Smooth muscle cell (in vitro differentiated cells): ENCODE measurements around the gene OXSM. TPM values are rescaled to one million over a fixed set of nuclear protein-coding genes. Genes with fewer than 3 reads are reported as not detected.

Source experiments
- DNase-seq: peaks from one replicate; lab custom pipeline; 2025; ENCODE audit not compliant: unreplicated experiment; lab: John Stamatoyannopoulos, UW
- H2AFZ ChIP-seq: fragments of 200-600 bp; sonication (generic); 2 replicates; pipeline ENCODE4 v1.6.0; 2016; ENCODE audit warnings: antibody characterized with exemption, low read depth, mild to moderate bottlenecking
- H3F3A ChIP-seq: fragments of 200-600 bp; sonication (generic); 2 replicates; pipeline ENCODE4 v1.6.0; 2017; ENCODE audit warnings: antibody characterized with exemption, low read depth
- H3K27ac ChIP-seq: fragments of 200-600 bp; sonication (generic); 2 replicates; pipeline ENCODE4 v1.5.1; 2016; ENCODE audit warnings: low read depth, mild to moderate bottlenecking
- H3K27me3 ChIP-seq: fragments of 200-600 bp; sonication (generic); 2 replicates; pipeline ENCODE4 v1.6.1; 2016; ENCODE audit warnings: low read depth, mild to moderate bottlenecking
- H3K36me3 ChIP-seq: fragments of 200-600 bp; sonication (generic); 2 replicates; pipeline ENCODE4 v1.5.1; 2016; ENCODE audit warnings: low read depth
- H3K4me1 ChIP-seq: fragments of 200-600 bp; sonication (generic); 2 replicates; pipeline ENCODE4 v1.5.1; 2016; ENCODE audit warnings: low read depth
- H3K4me2 ChIP-seq: fragments of 200-600 bp; sonication (generic); 2 replicates; pipeline ENCODE4 v1.6.0; 2016; ENCODE audit warnings: mild to moderate bottlenecking
- H3K4me3 ChIP-seq: fragments of 200-600 bp; sonication (generic); 2 replicates; pipeline ENCODE4 v1.5.1; 2016; ENCODE audit warnings: mild to moderate bottlenecking
- H3K79me2 ChIP-seq: fragments of 200-600 bp; sonication (generic); 2 replicates; pipeline ENCODE4 v1.6.0; 2016; ENCODE audit warnings: low read depth, mild to moderate bottlenecking
- H3K9ac ChIP-seq: fragments of 200-600 bp; sonication (generic); 2 replicates; pipeline ENCODE4 v1.6.0; 2016; ENCODE audit warnings: low read depth
- H3K9me3 ChIP-seq: fragments of 200-600 bp; sonication (generic); replicated peaks from 2 replicates; pipeline ENCODE4 v1.5.1; 2016; ENCODE audit warnings: low read depth
- H4K20me1 ChIP-seq: fragments of 200-600 bp; sonication (generic); 2 replicates; pipeline ENCODE4 v1.6.0; 2016; ENCODE audit warnings: low read depth
- CTCF ChIP-seq: fragments of 200-600 bp; sonication (generic); IDR thresholded peaks from 2 replicates; pipeline ENCODE4 v1.5.1; 2017; ENCODE audit warnings: borderline replicate concordance, mild to moderate bottlenecking, antibody characterized with exemption; ENCODE audit not compliant: insufficient read depth, poor library complexity, severe bottlenecking
- WGBS: methylation state at CpG from one replicate; pipeline ENCODE4 v1.1.7; 2016; ENCODE audit warnings: low lambda C conversion rate; 5-methylcytosine and 5-hydroxymethylcytosine counted together
- polyA plus RNA-seq: library from polyadenylated mRNA; unstranded; fragments of >200 nt; fragmentation: Nextera tagmentation; extraction: Ambion mirVana; gene quantifications from 2 replicates; pipeline ENCODE4 v1.2.1, GENCODE V29; 2016
- total RNA-seq: library from RNA; depleted of rRNA; stranded (reverse); fragments of >200 nt; gene quantifications from 2 replicates; pipeline ENCODE4 v1.2.3, GENCODE V29; 2014

OXSM gene
- total and polyA plus RNA-seq, 2 experiments from 2014 or later, result 7.3 to 9.9 TPM

- Histone ChIP-seq H2AFZ (peak overlapping the region; percentile 83), H3K9ac (peak overlapping the region; percentile 48), H3K4me1 (no peaks in the 10 kb centered on the region), H3K79me2 (no peaks in the 10 kb centered on the region), H3K4me2 (peak overlapping the region; percentile 90), H3K36me3 (no peaks in the 10 kb centered on the region), H3F3A (no peaks in the 10 kb centered on the region), H3K4me3 (peak overlapping the region; percentile 64), H4K20me1 (no peaks in the 10 kb centered on the region), H3K27me3 (no peaks in the 10 kb centered on the region), H3K27ac (peak overlapping the region; percentile 59), H3K9me3 (no peaks in the 10 kb centered on the region)
- no peak for TF ChIP-seq CTCF
- DNase-seq, result no peak
- 66% methylated on average over 2 of the region's 2 CpGs for WGBS
Measured at GRCh38 chr3:25789209-25789595, 688 bp upstream of the OXSM start.

GRCh38 chr3:25801786-25802185, 11.9 kb downstream of the OXSM start:
- H3K9ac ChIP-seq, result no peak overlapping the region
- no peaks in the 10 kb centered on the region for H3K36me3 ChIP-seq
- no peaks in the 10 kb centered on the region for H3K9me3 ChIP-seq
- H3K79me2 ChIP-seq, result no peaks in the 10 kb centered on the region
- H4K20me1 ChIP-seq, result no peaks in the 10 kb centered on the region
- no peak overlapping the region for H3K4me3 ChIP-seq
- no peak for TF ChIP-seq CTCF
- no peak overlapping the region for H3K27ac ChIP-seq
- no peak overlapping the region for H3K4me2 ChIP-seq
- no peak for DNase-seq
- H3K4me1 ChIP-seq, result no peaks in the 10 kb centered on the region
- H2AFZ ChIP-seq, result no peak overlapping the region
- 96% methylated on average over 3 of the region's 3 CpGs for WGBS
- no peaks in the 10 kb centered on the region for H3K27me3 ChIP-seq
- no peaks in the 10 kb centered on the region for H3F3A ChIP-seq

GRCh38 chr3:25803833-25804232, 13.9 kb downstream of the OXSM start:
- no peaks in the 10 kb centered on the region for H3K4me1 ChIP-seq
- H3K9ac ChIP-seq, result no peak overlapping the region
- 89% methylated on average over 2 of the region's 2 CpGs for WGBS
- no peak for TF ChIP-seq CTCF
- H4K20me1 ChIP-seq, result no peaks in the 10 kb centered on the region
- H2AFZ ChIP-seq, result no peak overlapping the region
- H3K4me2 ChIP-seq, result no peak overlapping the region
- no peaks in the 10 kb centered on the region for H3K9me3 ChIP-seq
- no peaks in the 10 kb centered on the region for H3K79me2 ChIP-seq
- H3F3A ChIP-seq, result no peaks in the 10 kb centered on the region
- no peak for DNase-seq
- H3K27me3 ChIP-seq, result no peaks in the 10 kb centered on the region
- no peak overlapping the region for H3K4me3 ChIP-seq
- no peak overlapping the region for H3K27ac ChIP-seq
- H3K36me3 ChIP-seq, result no peaks in the 10 kb centered on the region

- no peaks in the 10 kb centered on the region for H3K36me3 ChIP-seq
- no peaks in the 10 kb centered on the region for H3K27me3 ChIP-seq
- 86% methylated on average over 1 of the region's 1 CpG for WGBS
- no peak for TF ChIP-seq CTCF
- no peak overlapping the region for H3K4me2 ChIP-seq
- H3K4me1 ChIP-seq, result no peaks in the 10 kb centered on the region
- no peaks in the 10 kb centered on the region for H3K9me3 ChIP-seq
- no peak overlapping the region for H3K9ac ChIP-seq
- no peaks in the 10 kb centered on the region for H3F3A ChIP-seq
- H3K79me2 ChIP-seq, result no peaks in the 10 kb centered on the region
- no peak for DNase-seq
- no peak overlapping the region for H3K27ac ChIP-seq
- H4K20me1 ChIP-seq, result no peaks in the 10 kb centered on the region
- no peak overlapping the region for H2AFZ ChIP-seq
- H3K4me3 ChIP-seq, result no peak overlapping the region
Measured at GRCh38 chr3:25804676-25805075, 14.8 kb downstream of the OXSM start.
